Measurements from ENCODE around the gene GNG7. TPM values are rescaled to one million over a fixed set of nuclear protein-coding genes. Genes with fewer than 3 reads are reported as not detected.
A peak's percentile ranks its signal among the peaks of the same experiment; 100 is the strongest.
"Not testable (repeated sequence)": the region's sequence is repeated elsewhere in the genome, so short reads cannot be mapped to it uniquely, and the experiment has no call there.

GNG7 gene
- polyA plus RNA-seq, 1 donor (not counting 4 experiments of a cell fraction or from before 2014, with no cell fraction given) = 0.01 TPM

DNA sequence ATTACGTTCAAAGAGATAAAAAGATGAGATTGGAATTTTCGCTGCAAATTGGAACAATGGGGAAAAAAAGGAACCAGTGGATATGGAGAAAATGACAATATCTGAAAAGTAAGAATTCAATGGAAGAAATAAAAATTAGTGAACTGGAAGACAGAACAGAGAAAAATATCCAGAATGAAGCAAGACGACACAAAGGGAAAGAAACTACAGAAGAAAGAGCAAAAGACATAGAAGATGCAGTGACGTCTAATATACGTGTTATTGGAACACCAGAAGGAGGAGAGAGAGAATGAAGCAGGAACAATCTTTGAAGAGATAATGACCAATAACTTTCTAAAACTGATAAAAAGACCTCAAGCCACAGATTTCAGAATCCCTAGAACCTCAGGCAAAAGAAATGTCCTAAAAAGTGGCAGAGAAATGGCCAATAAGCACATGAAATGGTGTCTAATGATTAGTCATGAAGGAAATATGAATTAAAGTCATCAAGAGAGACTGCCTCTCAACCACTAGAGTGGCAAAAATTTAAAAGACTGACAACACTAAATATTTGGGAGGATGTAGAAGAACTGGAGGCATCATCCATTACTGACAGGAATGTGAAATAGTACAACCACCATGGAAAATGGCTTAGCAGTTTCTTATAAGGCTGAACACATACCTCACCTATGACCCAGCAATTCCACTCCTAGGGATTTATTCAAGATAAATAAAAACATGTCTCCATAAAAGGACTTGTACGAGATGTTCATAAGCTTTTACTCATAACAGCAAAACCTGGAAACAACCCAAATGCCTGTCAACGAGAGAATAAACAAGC is 170.0 kb downstream of the GNG7 start:
- TF ChIP-seq, protein P1, sequence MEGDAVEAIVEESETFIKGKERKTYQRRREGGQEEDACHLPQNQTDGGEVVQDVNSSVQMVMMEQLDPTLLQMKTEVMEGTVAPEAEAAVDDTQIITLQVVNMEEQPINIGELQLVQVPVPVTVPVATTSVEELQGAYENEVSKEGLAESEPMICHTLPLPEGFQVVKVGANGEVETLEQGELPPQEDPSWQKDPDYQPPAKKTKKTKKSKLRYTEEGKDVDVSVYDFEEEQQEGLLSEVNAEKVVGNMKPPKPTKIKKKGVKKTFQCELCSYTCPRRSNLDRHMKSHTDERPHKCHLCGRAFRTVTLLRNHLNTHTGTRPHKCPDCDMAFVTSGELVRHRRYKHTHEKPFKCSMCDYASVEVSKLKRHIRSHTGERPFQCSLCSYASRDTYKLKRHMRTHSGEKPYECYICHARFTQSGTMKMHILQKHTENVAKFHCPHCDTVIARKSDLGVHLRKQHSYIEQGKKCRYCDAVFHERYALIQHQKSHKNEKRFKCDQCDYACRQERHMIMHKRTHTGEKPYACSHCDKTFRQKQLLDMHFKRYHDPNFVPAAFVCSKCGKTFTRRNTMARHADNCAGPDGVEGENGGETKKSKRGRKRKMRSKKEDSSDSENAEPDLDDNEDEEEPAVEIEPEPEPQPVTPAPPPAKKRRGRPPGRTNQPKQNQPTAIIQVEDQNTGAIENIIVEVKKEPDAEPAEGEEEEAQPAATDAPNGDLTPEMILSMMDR (optimal IDR thresholded peaks at IDR 0.05 in 1 of 3, IDR thresholded peaks at IDR 0.05 in 1 of 3, conservative IDR thresholded peaks at IDR 0.05 in 1 of 3; ENCODE audit: extremely low read depth in 1 of 3, insufficient read depth in 2 of 3, low read length in 3 of 3) = no peak
- TF ChIP-seq EZH2 (IDR thresholded peaks at IDR 0.05; ENCODE audit: low read length) = no peak
- FAIRE-seq (peak; percentile 81), DNase-seq (ENCODE audit: low read depth, low spot score) (peak; percentile 80)
- Histone ChIP-seq H3K9ac (ENCODE audit: control insufficient read depth, extremely low read depth, insufficient read depth, low read length) (no peak overlapping the region), H3K9me3 (ENCODE audit: control insufficient read depth, low read depth, low read length) (peaks cover 4% of the 10 kb centered on the region), H3K9me1 (ENCODE audit: control insufficient read depth, extremely low read depth, insufficient read depth, low read length) (no peaks in the 10 kb centered on the region), H3K4me3 (ENCODE audit: control insufficient read depth in 2 of 3, extremely low read depth in 1 of 3, insufficient read depth in 2 of 3, low read depth in 1 of 3, low read length in 3 of 3) (no peak overlapping the region), H3K27ac (ENCODE audit: control insufficient read depth, insufficient read depth, low read length) (peak overlapping the region; percentile 39), H3K27me3 (ENCODE audit: control insufficient read depth, extremely low read depth, insufficient read depth, low read length) (no peaks in the 10 kb centered on the region), H3K79me2 (ENCODE audit: control insufficient read depth, insufficient read depth, low read length) (no peaks in the 10 kb centered on the region), H3K36me3 (ENCODE audit: control insufficient read depth in 2 of 2, extremely low read depth in 1 of 2, insufficient read depth in 2 of 2, low read length in 2 of 2) (no peaks in the 10 kb centered on the region), H4K20me1 (ENCODE audit: control insufficient read depth, extremely low read depth, insufficient read depth, low read length) (no peaks in the 10 kb centered on the region), H2AFZ (ENCODE audit: control insufficient read depth, low read length) (no peak overlapping the region), H3K4me2 (ENCODE audit: control insufficient read depth, extremely low read depth, insufficient read depth, low read depth, low read length) (peak overlapping the region; percentile 30), H3K4me1 (ENCODE audit: control insufficient read depth, extremely low read depth, insufficient read depth, low read length) (peaks cover 40% of the 10 kb centered on the region)
- dilution Hi-C loops (cut with MboI; ENCODE audit: extremely low pct_ligation_motif_present, low sequenced_read_pairs) = no loop called here

DNA sequence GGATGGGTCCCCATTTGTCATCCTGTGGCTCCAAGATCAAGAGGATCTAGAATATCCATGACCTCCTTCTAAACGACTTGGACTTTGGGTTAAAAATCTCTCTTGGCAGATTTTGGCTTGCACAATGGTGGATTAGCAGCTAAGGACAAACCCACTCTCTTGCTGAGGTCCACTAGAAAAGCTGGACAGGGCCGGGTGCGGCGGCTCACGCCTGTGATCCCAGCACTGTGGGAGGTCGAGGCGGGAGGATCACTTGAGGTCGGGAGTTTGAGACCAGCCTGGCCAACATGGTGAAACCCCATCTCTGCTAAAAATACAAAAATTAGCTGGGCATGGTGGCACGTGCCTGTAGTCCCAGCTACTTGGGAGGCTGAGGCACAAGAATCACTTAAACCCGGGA is 172.6 kb downstream of the GNG7 start:
- H3K79me2 ChIP-seq (ENCODE audit: control insufficient read depth, insufficient read depth, low read length); H2AFZ ChIP-seq (ENCODE audit: control insufficient read depth, low read length); FAIRE-seq; dilution Hi-C loops (cut with MboI; ENCODE audit: extremely low pct_ligation_motif_present, low sequenced_read_pairs); H3K4me2 ChIP-seq (ENCODE audit: control insufficient read depth, extremely low read depth, insufficient read depth, low read depth, low read length); H3K27ac ChIP-seq (ENCODE audit: control insufficient read depth, insufficient read depth, low read length); H3K9me3 ChIP-seq (ENCODE audit: control insufficient read depth, low read depth, low read length); H3K4me3 ChIP-seq (ENCODE audit: control insufficient read depth in 2 of 3, extremely low read depth in 1 of 3, insufficient read depth in 2 of 3, low read depth in 1 of 3, low read length in 3 of 3); H3K27me3 ChIP-seq (ENCODE audit: control insufficient read depth, extremely low read depth, insufficient read depth, low read length); H3K9me1 ChIP-seq (ENCODE audit: control insufficient read depth, extremely low read depth, insufficient read depth, low read length); H3K9ac ChIP-seq (ENCODE audit: control insufficient read depth, extremely low read depth, insufficient read depth, low read length); DNase-seq (ENCODE audit: low read depth, low spot score); H4K20me1 ChIP-seq (ENCODE audit: control insufficient read depth, extremely low read depth, insufficient read depth, low read length); H3K36me3 ChIP-seq (ENCODE audit: control insufficient read depth in 2 of 2, extremely low read depth in 1 of 2, insufficient read depth in 2 of 2, low read length in 2 of 2): not testable (repeated sequence)
- H3K4me1 ChIP-seq (ENCODE audit: control insufficient read depth, extremely low read depth, insufficient read depth, low read length) = peaks cover 46% of the 10 kb centered on the region
